ENCODE data around the gene LSM14A.

LSM14A gene

DNA sequence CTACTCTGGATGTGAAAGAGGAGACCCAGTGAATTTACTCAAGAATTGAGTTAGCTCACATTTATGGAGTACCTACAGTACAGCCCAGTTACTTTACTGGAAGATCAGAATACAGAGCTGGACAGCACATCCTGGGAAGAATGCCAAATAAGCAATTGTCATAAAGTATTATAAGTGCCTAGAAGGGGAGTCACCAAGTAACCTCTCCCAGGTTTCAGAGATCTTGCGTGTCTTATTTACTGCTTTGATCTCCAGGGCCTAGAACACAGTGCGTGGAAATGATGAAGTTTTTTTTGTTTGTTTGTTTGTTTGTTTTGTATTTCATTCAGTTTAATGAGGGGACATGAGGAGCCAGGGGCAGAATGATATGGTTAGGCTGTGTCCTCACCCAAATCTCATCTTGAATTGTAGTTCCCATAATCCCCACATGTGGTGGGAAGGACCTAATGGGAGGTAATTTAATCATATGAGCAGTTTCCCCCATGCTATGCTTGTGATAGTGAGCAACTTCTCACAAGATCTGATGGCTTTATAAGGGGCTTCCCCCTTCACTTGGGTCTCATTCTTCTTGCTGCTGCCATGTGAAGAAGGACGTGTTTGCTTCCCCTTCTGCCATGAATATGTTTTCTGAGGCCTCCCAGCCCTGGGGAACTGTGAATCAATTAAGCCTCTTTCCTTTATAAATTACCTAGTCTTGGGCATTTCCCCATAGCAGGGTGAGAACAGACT is 87.2 kb downstream of the LSM14A start:
- no peak for DNase-seq

DNA sequence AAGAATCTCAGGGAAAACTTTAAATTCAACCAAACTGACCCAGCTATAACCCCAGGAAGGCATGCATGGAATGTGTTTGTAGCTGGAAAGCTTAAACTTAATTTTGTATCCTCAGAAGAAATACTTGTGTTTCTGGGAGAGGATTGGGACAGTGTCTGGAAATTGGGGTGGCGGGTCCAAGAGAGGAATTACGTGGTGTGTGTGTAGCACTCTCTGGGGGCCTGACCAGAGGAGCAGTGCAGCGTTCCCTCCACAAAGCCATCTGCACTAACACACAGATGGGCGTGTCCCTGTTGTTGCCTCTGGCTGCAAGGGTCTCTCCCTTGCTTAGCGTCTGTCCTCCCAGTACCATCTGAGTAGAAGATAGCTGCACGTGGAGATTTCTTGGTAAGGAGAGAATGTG is 88.5 kb downstream of the LSM14A start:
- DNase-seq = no peak

DNA sequence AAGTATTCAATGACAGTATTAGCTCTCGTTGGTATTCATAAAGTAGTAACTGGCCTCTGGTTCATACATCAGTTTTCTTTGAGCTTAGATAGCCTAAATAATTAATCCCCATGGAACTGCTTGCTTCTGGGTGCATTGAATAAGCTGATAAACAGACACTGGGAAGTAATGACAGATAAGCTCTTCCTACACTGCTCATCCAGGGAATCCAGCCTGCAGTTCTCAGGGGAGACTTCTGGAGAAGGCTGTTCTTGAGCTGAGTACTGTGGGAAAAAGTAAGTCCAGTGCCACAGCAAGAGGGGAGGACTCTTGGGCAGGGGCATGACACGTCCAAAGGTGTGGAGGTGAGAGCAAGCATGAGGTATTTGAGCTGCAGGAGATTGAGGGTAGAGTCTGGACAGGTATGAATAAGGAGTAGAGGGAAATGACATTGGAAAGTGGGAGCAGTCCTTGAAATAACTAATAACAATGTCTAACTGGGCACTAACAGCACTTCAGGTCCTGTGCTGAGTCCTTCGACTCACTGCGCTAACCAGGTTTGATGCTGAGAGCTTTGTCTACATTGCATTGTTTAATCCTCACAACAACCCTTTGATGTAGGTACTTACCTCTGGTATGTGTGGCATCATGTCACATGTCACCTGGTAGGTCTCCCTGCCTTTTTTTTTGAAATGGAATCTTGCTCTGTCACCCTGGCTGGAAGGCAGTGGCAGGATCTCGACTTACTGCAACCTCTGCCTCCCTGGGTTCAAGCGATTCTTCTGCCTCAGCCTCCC is 89.2 kb downstream of the LSM14A start:
- DNase-seq = no peak

DNA sequence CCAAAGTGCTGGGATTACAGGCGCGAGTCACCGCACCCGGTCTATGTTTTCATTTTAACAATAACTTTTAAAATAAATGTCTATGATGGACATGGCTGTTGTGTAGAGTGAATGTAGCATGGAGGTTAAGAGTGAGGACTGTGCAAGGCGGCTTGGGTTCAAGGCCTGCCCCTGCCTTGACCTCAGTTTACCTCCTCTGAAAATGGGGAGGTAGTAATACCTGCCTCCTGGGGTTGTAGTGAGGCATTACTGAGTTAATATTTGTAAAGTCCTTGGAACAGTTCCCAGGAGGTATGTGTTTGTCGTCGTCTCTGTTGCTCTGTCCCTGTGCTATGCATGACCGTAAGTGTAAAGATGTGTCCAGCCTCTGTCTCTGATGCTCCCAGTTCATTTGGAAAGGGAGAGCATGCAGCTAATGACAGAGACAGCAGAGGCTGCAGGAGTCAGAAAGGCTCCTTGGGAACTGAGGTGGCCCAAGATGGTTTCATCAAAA is 91.5 kb downstream of the LSM14A start:
- DNase-seq = no peak

DNA sequence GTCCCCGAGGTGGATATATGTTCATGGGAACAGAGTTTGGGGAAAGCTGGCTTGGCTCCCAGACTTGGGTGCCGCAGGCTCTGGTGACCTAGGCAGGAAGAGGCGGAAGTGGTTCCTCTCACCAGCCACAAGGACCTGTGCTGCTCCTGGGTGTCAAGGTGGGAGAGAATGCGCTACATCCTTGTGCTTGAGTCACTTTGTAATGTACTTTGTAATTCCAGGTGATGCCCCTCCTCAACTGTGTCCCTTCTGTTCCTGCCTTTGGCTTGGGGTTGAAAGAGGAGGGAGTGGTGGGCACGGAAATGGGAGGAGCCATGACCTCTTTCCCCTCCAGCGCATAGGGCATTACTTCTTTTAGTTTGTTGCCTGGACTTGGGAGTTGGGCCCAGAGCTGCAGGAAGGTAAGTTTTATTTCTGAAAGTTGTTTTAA is 92.9 kb downstream of the LSM14A start:
- no peak for DNase-seq

DNA sequence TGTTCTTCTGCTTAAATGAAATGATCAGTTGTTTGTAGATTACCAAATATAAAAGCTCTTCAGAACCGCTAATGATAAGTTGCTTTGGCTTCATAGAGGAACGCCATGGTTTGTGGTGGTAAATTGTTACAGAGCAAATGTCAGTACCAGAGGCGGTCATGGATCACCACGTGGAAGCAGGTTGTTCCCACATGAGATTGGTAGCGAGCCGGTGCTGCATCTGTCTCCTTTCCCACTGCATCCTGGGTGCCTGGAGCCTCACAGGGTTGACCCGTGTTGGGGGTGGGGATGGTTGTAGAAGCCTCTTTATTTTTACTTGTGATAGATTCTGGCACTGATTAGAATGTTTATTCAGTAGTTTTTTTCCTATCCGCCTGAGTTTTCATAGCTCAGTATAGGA is 96.8 kb downstream of the LSM14A start:
- DNase-seq = no peak

DNA sequence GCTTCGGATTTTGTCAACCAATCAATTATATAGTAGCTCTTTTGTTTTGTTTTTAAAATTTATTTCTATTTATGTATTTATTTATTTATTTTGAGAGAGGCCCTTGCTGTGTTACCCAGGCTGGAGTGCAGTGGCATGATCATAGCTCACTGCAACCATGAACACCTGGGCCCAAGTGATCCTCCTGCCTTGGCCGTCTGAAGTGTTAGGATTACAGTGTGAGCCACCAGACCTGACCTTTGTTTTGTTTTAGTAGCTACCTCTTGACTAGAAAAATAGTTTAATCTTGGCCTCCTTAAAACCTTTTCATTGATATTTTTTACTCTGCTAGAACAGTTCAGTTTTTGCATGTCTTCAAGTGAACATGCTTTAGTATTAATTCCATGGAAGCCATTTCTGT is 97.2 kb downstream of the LSM14A start:
- no peak for DNase-seq

DNA sequence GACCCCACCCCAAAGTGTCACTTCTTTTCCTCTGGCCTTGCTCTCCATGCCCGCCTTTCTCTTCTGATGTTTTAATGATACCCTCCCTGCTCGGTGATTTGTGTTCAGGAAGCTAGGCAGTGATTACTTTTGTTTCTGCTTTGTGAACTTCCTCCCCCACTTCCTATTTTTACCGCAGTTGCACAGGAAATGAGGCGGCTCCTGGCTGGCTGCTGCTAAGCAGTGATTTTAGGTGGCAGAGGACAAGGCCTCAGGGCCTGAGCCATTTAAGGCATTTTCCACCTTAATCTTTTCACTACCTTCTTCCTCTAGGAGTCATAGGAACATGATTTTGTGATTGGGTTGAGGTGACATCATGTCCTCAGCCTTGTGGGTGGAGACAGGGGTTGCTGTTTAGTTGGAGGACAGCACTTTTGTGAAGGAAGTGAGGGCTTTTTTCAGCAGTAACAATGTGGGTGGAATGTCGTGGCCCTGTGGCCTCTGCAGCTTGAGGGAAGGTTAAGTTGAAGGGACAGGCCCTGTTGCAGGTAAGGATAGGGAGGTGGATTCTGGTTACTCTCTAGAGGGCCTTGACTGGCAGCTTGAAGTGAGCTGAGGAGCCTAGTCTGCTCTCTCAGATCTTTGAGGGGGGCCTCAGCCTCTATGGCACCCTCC is 97.8 kb downstream of the LSM14A start:
- peak; percentile 53 for DNase-seq

DNA sequence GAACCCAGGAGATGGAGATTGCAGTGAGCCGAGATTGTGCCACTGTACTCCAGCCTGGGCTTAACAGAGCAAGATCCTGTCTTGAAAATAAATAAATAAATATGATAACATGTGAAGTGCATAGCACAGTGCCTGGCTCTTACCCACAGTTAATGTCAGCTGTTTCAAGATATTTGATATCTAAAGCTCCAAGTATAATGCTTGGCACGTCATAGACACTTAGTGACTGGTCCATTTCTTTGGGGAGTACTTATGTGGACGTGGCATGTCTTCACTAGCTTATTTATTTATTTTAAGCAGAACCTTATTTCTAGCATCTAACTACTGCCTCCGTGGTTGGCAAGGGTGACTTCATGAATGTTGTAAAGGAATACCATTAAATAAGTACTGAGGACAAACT is 100.8 kb downstream of the LSM14A start:
- DNase-seq = no peak

DNA sequence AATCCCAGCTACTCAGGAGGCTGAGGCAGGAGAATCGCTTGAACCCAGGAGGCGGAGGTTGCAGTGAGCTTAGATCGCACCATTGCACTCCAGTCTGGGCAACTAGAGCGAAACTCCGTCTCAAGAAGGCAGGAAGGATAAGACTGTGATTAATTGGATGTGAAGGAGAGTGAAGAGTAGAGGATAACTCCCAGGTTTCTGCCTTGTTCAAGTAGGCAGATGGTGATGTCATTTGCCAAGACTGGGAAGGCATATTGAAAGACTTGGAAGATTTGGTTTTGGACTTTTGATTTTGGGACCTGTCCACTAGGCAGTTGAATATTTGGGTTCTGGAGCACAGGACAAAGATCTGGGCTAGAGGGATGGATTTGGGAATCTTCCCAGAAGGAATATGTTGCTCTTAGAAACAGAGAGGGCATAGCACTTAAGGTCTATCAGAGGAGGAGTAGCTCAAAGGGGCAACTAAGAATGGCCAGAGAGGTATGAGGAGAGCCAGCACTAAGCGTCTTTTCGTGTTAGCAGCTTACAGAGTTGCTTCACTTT is 102.1 kb downstream of the LSM14A start:
- DNase-seq = no peak

DNA sequence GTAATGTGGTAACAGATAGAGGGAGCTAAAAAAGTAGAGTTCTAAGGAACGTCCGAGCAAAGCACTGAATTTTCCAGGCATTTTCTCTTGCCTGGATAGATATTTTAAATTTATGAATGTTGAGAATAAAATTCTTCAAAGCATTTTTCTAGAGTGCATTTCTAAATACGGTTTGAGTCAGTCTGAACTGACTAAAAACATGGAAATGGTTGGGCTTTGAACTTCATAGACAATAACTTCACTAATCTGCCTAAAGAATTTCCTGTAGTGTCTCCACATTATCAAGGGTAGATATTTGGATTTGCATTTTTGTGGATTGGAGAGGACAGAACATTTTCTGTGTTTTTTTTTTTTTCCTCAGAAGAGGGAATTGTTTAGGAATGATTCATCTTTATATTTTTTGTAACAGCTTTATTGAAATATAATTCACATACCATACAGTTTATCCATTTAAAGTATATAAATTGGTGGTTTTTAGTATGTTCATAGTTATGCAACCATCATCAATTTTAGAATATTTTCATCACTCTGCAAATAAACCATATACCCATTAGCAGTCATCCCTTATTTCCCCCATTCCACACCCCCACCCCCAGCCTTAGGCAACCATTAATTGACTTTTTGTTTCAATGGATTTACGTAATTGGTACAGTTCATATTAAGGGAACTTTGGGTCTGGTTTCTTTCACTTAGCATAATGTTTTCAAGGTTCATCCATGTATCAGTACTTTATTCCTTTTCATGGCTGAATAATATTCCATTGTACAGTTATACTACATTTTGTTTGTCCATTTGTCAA is 102.7 kb downstream of the LSM14A start:
- no peak for DNase-seq

DNA sequence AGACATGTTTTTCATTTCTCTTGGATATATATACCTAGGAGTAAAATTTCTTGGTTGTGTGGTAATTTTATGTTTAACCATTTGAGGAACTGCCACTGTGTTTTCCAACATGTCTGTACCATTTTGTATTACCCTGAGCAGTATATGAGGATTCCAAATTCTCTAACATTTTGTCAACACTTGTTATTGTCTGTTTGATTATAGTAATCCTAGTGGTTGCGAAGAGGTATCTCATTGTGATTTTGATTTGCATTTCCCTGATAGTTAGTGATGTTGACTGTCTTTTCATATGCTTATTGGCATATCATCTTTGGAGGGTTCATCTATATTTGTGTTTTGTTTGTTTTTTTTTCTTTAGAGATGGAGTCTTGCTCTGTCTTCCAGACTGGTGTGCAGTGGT is 103.4 kb downstream of the LSM14A start:
- no peak for DNase-seq

DNA sequence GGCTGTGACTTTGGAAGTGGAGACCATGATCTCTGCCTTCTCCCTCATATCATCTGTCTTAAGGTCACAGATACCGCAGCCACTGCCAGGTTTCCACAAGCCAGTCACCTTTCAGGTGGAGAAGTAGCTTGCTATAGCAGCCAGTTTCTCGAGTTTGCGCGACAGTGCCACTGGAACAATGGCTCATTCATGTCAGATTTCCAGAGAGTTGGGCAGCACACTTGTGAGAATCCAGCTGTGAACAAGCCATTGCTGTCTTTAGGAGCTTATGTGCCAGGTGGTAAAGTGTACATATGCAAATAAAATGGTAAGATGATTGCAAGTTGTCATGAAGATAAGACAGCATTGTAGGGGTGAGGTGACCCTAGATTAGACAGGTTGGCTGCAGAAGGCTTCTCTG is 104.3 kb downstream of the LSM14A start:
- DNase-seq = no peak

DNA sequence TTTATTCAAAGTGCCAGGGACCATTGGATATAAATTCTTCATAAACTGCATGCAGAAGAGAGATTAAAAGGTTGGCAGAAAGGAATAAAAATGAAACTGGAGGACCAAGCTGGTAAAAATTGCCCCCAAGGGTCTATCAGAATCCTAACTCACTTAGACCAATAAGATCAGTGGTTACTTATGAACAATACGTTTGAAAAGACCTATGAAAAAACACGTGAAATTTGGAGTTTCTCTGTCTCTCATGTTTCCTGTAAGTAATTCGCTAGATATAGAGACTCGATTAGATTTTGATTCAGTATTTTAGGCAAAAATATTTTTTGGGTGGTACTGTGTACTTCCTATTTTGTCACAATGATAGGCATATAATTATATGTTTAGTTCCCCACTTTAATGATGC is 104.9 kb downstream of the LSM14A start:
- DNase-seq = no peak

DNA sequence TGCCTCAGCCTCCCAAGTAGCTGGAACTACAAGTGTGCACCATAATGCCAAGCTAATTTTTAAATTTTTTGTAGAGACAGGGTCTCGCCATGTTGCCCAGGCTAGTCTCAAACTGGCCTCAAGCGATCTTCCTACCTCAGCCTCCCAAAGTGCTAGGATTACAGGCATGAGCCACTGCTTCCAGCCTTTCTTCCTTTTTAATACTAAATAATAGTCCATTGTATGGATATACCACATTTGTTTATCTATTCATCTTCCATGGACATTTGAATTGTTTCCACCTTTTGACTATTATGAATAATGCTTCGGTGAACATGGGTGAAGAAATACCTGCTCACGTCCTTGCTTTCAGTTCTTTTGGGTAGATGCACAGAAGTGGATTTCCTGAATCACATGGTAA is 106.5 kb downstream of the LSM14A start:
- no peak for DNase-seq

All from activated naive CD4-positive, alpha-beta T cell treated with anti-CD3 and anti-CD28 coated beads, Interleukin-2, amount 50 U/mL, for 16 hours (primary cell).